ENCODE measurements around the gene PRMT9. TPM values are rescaled to one million over a fixed set of nuclear protein-coding genes. Genes with fewer than 3 reads are reported as not detected.

Gene PRMT9
- total RNA-seq, 1 experiment from 2014 or later: 10.5 TPM

- Histone ChIP-seq H2BK12ac (ENCODE audit: insufficient read length, low read depth, low read length) (no peak overlapping the region), H3K23me2 (ENCODE audit: insufficient read length, low read depth, low read length, poor library complexity, severe bottlenecking) (peaks cover 5% of the 10 kb centered on the region), H3K14ac (ENCODE audit: insufficient read depth, low read length) (no peak overlapping the region), H4K91ac (ENCODE audit: insufficient read length, low read depth, low read length) (no peak overlapping the region), H2BK20ac (ENCODE audit: low read depth, low read length, poor library complexity, severe bottlenecking) (no peak overlapping the region), H3K27ac (ENCODE audit: insufficient read length, low read depth, low read length) (no peak overlapping the region), H4K8ac (replicated peaks; ENCODE audit: insufficient read length, low read depth, low read length) (no peak overlapping the region), H2BK120ac (ENCODE audit: low read depth, low read length, poor library complexity, severe bottlenecking) (no peak overlapping the region), H3K18ac (ENCODE audit: insufficient read length, low read depth, low read length) (no peak overlapping the region), H4K20me1 (ENCODE audit: control insufficient read depth, insufficient read depth, insufficient read length) (no peaks in the 10 kb centered on the region), H2AK5ac (ENCODE audit: insufficient read length, low read length) (no peak overlapping the region), H3T11ph (ENCODE audit: low read length) (no peak overlapping the region), H3K4me2 (ENCODE audit: insufficient read depth, insufficient read length, low read length) (peak overlapping the region; percentile 4), H3K9ac (ENCODE audit: extremely low read depth, insufficient read length, low read length) (no peak overlapping the region), H3K4me1 (ENCODE audit: insufficient read depth, low read length) (no peaks in the 10 kb centered on the region), H3K79me1 (ENCODE audit: insufficient read depth, low read depth, low read length, poor library complexity, severe bottlenecking) (no peaks in the 10 kb centered on the region), H4K5ac (ENCODE audit: insufficient read length, low read depth, low read length) (no peak overlapping the region), H3K23ac (ENCODE audit: insufficient read length, low read depth, low read length) (no peak overlapping the region), H3K9me3 (ENCODE audit: control insufficient read depth, low read depth, low read length) (no peaks in the 10 kb centered on the region), H3K56ac (ENCODE audit: insufficient read length, low read depth, low read length) (no peak overlapping the region), H2AFZ (ENCODE audit: low read length) (no peak overlapping the region), H3K79me2 (ENCODE audit: insufficient read depth, low read length) (peaks cover 9% of the 10 kb centered on the region; the same call in 1 of the 2 replicates), H3K27me3 (ENCODE audit: insufficient read depth, low read length) (no peaks in the 10 kb centered on the region), H2BK5ac (ENCODE audit: insufficient read length, low read length) (no peak overlapping the region), H2BK15ac (ENCODE audit: low read depth, low read length) (no peak overlapping the region), H3K4ac (ENCODE audit: low read depth, low read length) (no peak overlapping the region)
- no peaks in the 10 kb centered on the region; the same call in 1 of the 2 replicates for H3K27me3 Mint-ChIP-seq (ENCODE audit: low read depth)
- H3K36me3 Mint-ChIP-seq (ENCODE audit: insufficient read depth in 1 of 3, low read depth in 3 of 3): peaks cover 12 to 35% (median 29%) of the 10 kb centered on the region in 3 experiments
- peaks cover 25 to 30% of the 10 kb centered on the region in 2 experiments for H3K4me1 Mint-ChIP-seq
- DNase-seq: no peak
- H3K27ac Mint-ChIP-seq: no peak overlapping the region
- no CpG with 5 or more reads among the region's 2 CpGs for WGBS (ENCODE audit: extremely low coverage, insufficient read length, low lambda C conversion rate)
- no peak for TF ChIP-seq CTCF (conservative IDR thresholded peaks at IDR 0.05)
- peak overlapping the region in 1 of 2 experiments; percentile 27; a peak in 1 of 5 replicates for H3K4me3 Mint-ChIP-seq
- H3K9me3 Mint-ChIP-seq: no peaks in the 10 kb centered on the region
These were observed 63.6 kb downstream of the PRMT9 start for GRCh38 chr4:147620315-147620714.

Data from H9 (cell line).